Epidermal melanocyte (primary cell): ENCODE measurements around the gene RASSF1.
"Not testable (repeated sequence)": the region's sequence is repeated elsewhere in the genome, so short reads cannot be mapped to it uniquely, and the experiment has no call there.

ENCODE experiments used
- DNase-seq: peaks from one replicate; pipeline ENCODE4 v3.0.0; 2011; ENCODE audit warnings: low spot score; ENCODE audit not compliant: insufficient read length

RASSF1 gene

GRCh38 chr3:50324351-50325112 is 16.1 kb downstream of the RASSF1 start:
- peak; percentile 81 for DNase-seq

- no peak for DNase-seq
Observed at GRCh38 chr3:50323614-50324199, 16.9 kb downstream of the RASSF1 start.

- DNase-seq, result no peak
Observed at GRCh38 chr3:50323092-50323600, 17.5 kb downstream of the RASSF1 start.

GRCh38 chr3:50322386-50323091 is 18.1 kb downstream of the RASSF1 start, which contains the start of gene HYAL2:
Gene HYAL2 (minus strand): TSS chr3:50322745. CDS start chr3:50320489, 2,256 bp downstream.
- DNase-seq, result no peak

- no peak for DNase-seq
Observed at GRCh38 chr3:50322115-50322385, 18.6 kb downstream of the RASSF1 start.

- peak; percentile 80 for DNase-seq
Observed at GRCh38 chr3:50321336-50322114, 19.1 kb downstream of the RASSF1 start.

- DNase-seq, result peak; percentile 47
Observed at GRCh38 chr3:50320853-50321335, 19.7 kb downstream of the RASSF1 start.

GRCh38 chr3:50319894-50320625 is 20.6 kb downstream of the RASSF1 start:
- DNase-seq, result no peak

GRCh38 chr3:50319181-50319893 is 21.3 kb downstream of the RASSF1 start:
- no peak for DNase-seq

- no peak for DNase-seq
Observed at GRCh38 chr3:50318615-50319014, 22.0 kb downstream of the RASSF1 start.

- no peak for DNase-seq
Observed at GRCh38 chr3:50318163-50318562, 22.5 kb downstream of the RASSF1 start.

GRCh38 chr3:50317300-50317699 is 23.3 kb downstream of the RASSF1 start:
- DNase-seq, result no peak

GRCh38 chr3:50316657-50317242 is 23.9 kb downstream of the RASSF1 start:
- no peak for DNase-seq

GRCh38 chr3:50314816-50315215 is 25.8 kb downstream of the RASSF1 start:
- no peak for DNase-seq

GRCh38 chr3:50314342-50314741 is 26.3 kb downstream of the RASSF1 start:
- no peak for DNase-seq

- DNase-seq, result not testable (repeated sequence)
Observed at GRCh38 chr3:50312041-50312440, 28.6 kb downstream of the RASSF1 start.

GRCh38 chr3:50304601-50305000 is 36.0 kb downstream of the RASSF1 start:
- no peak for DNase-seq

- DNase-seq, result no peak
Observed at GRCh38 chr3:50303013-50303815, 37.4 kb downstream of the RASSF1 start, which contains the start of gene HYAL1. Gene HYAL1 (minus strand): TSS chr3:50303574. CDS start chr3:50302956, 618 bp downstream.
